Mammary epithelial cell (primary cell): ENCODE measurements around the gene C10orf71.

Experiments
- EZH2 ChIP-seq: IDR thresholded peaks from 2 replicates; pipeline ENCODE4 v1.6.1; 2012; ENCODE audit warnings: low read length, inconsistent platforms, borderline replicate concordance
- TF ChIP-seq, protein P1 (sequence below), 2 donors: IDR thresholded peaks in 1 of 2; conservative IDR thresholded peaks in 1 of 2; 2 replicates each; pipeline ENCODE4 v1.5.1; 2011 to 2012; ENCODE audit warnings: inconsistent platforms in 2 of 2, low read length in 2 of 2, mild to moderate bottlenecking in 2 of 2, control low read depth in 1 of 2, low read depth in 1 of 2; ENCODE audit not compliant: insufficient read depth in 1 of 2; ENCODE audit errors: extremely low read depth in 1 of 2

DNA sequence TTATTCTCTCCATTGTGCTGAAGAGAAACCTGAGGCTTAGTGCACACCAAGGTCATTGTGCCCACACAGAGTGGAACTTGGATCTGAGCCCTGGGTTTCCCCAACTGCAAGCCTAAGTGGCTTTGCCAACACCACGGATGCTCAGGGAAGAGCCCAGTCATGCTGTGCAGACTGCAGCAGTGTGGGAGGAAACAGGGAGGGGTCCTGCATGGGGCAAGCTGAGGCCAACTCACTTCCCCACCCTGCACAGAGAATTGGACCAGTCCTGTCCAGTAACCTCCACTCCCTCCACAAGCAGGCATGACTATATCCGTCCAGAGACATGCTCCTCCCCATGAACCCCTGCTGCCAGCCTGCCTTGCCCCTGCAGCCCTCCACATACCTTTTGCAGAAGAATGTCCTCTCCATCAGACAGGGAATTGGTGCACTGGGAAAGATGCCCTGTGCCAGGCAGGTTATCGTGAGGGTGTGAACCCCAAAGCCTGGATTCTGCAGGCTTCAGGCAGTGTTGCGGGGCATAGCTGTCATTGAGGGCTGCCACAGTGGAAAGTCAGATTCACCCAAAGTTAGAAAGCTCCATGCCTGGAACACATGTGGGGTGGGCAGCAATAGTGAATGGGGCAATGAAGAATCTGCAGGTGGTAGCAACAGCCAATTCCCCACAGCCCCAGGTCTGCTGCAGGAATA, 52.0 kb downstream of the C10orf71 start:
- TF ChIP-seq, protein P1, sequence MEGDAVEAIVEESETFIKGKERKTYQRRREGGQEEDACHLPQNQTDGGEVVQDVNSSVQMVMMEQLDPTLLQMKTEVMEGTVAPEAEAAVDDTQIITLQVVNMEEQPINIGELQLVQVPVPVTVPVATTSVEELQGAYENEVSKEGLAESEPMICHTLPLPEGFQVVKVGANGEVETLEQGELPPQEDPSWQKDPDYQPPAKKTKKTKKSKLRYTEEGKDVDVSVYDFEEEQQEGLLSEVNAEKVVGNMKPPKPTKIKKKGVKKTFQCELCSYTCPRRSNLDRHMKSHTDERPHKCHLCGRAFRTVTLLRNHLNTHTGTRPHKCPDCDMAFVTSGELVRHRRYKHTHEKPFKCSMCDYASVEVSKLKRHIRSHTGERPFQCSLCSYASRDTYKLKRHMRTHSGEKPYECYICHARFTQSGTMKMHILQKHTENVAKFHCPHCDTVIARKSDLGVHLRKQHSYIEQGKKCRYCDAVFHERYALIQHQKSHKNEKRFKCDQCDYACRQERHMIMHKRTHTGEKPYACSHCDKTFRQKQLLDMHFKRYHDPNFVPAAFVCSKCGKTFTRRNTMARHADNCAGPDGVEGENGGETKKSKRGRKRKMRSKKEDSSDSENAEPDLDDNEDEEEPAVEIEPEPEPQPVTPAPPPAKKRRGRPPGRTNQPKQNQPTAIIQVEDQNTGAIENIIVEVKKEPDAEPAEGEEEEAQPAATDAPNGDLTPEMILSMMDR (conservative IDR thresholded peaks at IDR 0.05 in 1 of 2, IDR thresholded peaks at IDR 0.05 in 1 of 2; ENCODE audit: extremely low read depth in 1 of 2, insufficient read depth in 1 of 2, low read depth in 1 of 2, low read length in 2 of 2), result no peak
- TF ChIP-seq EZH2, result no peak
